H1 (cell line): Measurements from ENCODE around the gene TM9SF3. TPM values are rescaled to one million over a fixed set of nuclear protein-coding genes. Genes with fewer than 3 reads are reported as not detected.

Experiments used
- CTCF ChIA-PET: fragments of 300-600 bp; sonication (Branson Sonifier 250); formaldehyde crosslinking; loops from one replicate; lab custom pipeline; 2021; ENCODE audit not compliant: partially characterized antibody; lab: Charles Lee
- POLR2A ChIA-PET: fragments of 300-600 bp; sonication (Branson Sonifier 250); formaldehyde crosslinking; loops from one replicate; lab custom pipeline; 2021; ENCODE audit warnings: inconsistent platforms; ENCODE audit not compliant: partially characterized antibody; lab: Charles Lee
- DNase-seq, 2 experiments: peaks; one replicate each; pipeline versions ENCODE4 v3.0.0 to v3.0.0-alpha.2; 2010 to 2022; ENCODE audit warnings: low spot score in 2 of 2, low read depth in 1 of 2, mixed read lengths in 1 of 2
- FAIRE-seq: peaks from 2 replicates; lab custom pipeline; 2011; peaks lifted over from hg19 to GRCh38; lab: Jason Lieb, UNC
- H2AFZ ChIP-seq: 2 replicates; pipeline ENCODE4 v1.8.1; 2012; ENCODE audit warnings: low read length, inconsistent platforms
- H2AK5ac ChIP-seq: 2 replicates; pipeline ENCODE4 v1.6.1; 2013; ENCODE audit warnings: low read depth, low read length
- H2BK120ac ChIP-seq: replicated peaks from 2 replicates; pipeline ENCODE3; 2013; ENCODE audit warnings: low read depth, low read length, inconsistent platforms
- H2BK12ac ChIP-seq: 2 replicates; pipeline ENCODE4 v1.6.1; 2013; ENCODE audit warnings: low read depth, low read length
- H2BK15ac ChIP-seq: 2 replicates; pipeline ENCODE4 v1.6.1; 2013; ENCODE audit warnings: low read length
- H2BK20ac ChIP-seq: 2 replicates; pipeline ENCODE4 v1.6.1; 2013; ENCODE audit warnings: low read length
- H2BK5ac ChIP-seq: 2 replicates; pipeline ENCODE4 v1.6.1; 2013; ENCODE audit warnings: low read depth, low read length
- H3K14ac ChIP-seq: 2 replicates; pipeline ENCODE4 v1.6.1; 2013; ENCODE audit warnings: inconsistent platforms; ENCODE audit not compliant: insufficient read length
- H3K18ac ChIP-seq: 2 replicates; pipeline ENCODE4 v1.6.1; 2013; ENCODE audit warnings: low read length; ENCODE audit errors: extremely low read depth
- H3K23ac ChIP-seq: 2 replicates; pipeline ENCODE4 v1.6.1; 2013; ENCODE audit warnings: inconsistent platforms; ENCODE audit not compliant: insufficient read length
- H3K23me2 ChIP-seq: 2 replicates; pipeline ENCODE4 v1.6.1; 2013; ENCODE audit warnings: low read depth, low read length
- H3K27ac ChIP-seq: 2 replicates; pipeline ENCODE4 v1.6.1; 2011; ENCODE audit warnings: low read depth, low read length, inconsistent platforms
- H3K27me3 ChIP-seq, 4 experiments: replicated peaks in 1 of 4; 1 replicate in 1 of 4; 2 replicates in 3 of 4; pipeline versions ENCODE4 v1.6.1 to v1.8.1; 2011 to 2013; ENCODE audit warnings: low read length in 3 of 4, mild to moderate bottlenecking in 3 of 4, inconsistent platforms in 2 of 4, mixed read lengths in 2 of 4, moderate library complexity in 1 of 4; ENCODE audit not compliant: control insufficient read depth in 3 of 4, insufficient read depth in 3 of 4; ENCODE audit errors: extremely low read depth in 1 of 4
- H3K36me3 ChIP-seq, 4 experiments: 2 replicates each; pipeline versions ENCODE4 v1.6.1 to v1.8.1; 2011 to 2013; ENCODE audit warnings: mild to moderate bottlenecking in 4 of 4, low read length in 3 of 4, moderate library complexity in 2 of 4, control low read depth in 1 of 4, inconsistent platforms in 1 of 4; ENCODE audit not compliant: insufficient read depth in 4 of 4, control insufficient read depth in 2 of 4
- H3K4ac ChIP-seq: replicated peaks from 2 replicates; pipeline ENCODE3; 2013; ENCODE audit warnings: low read length, low read depth, mixed read lengths, inconsistent platforms; ENCODE audit not compliant: insufficient read length
- H3K4me1 ChIP-seq, 4 experiments: replicated peaks in 1 of 4; 1 replicate in 1 of 4; 2 replicates in 3 of 4; pipeline versions ENCODE4 v1.6.1 to v1.8.1; 2011 to 2013; ENCODE audit warnings: low read length in 3 of 4, inconsistent platforms in 2 of 4, mixed read lengths in 1 of 4; ENCODE audit not compliant: insufficient read depth in 4 of 4, control insufficient read depth in 3 of 4
- H3K4me2 ChIP-seq, 2 experiments: 2 replicates each; pipeline versions ENCODE4 v1.6.1 to v1.8.1; 2011 to 2013; ENCODE audit warnings: low read depth in 2 of 2, low read length in 2 of 2, control low read depth in 1 of 2, inconsistent platforms in 1 of 2, mild to moderate bottlenecking in 1 of 2; ENCODE audit not compliant: insufficient read depth in 1 of 2
- H3K4me3 ChIP-seq, 4 experiments: fragments of 200-600, 300-600 bp in 1 of 4; sonication (generic), shearing (Covaris generic), sonication (Bioruptor Twin) in 1 of 4; 2 replicates each; pipeline versions ENCODE4 v1.5.1 to v1.8.1; 2011 to 2016; ENCODE audit warnings: low read length in 4 of 4, low read depth in 3 of 4, control low read depth in 2 of 4, inconsistent platforms in 2 of 4, mild to moderate bottlenecking in 2 of 4, mixed read lengths in 1 of 4, moderate library complexity in 1 of 4; ENCODE audit not compliant: insufficient read depth in 2 of 4; ENCODE audit errors: extremely low read depth in 1 of 4
- H3K56ac ChIP-seq: replicated peaks from 2 replicates; pipeline ENCODE3; 2013; ENCODE audit warnings: low read depth, mild to moderate bottlenecking, mixed read lengths, low read length, inconsistent platforms; ENCODE audit not compliant: insufficient read length
- H3K79me1 ChIP-seq: 2 replicates; pipeline ENCODE4 v1.6.1; 2013; ENCODE audit warnings: low read depth, low read length, control low read depth
- H3K79me2 ChIP-seq, 2 experiments: 2 replicates each; pipeline versions ENCODE4 v1.6.1 to v1.8.1; 2012 to 2013; ENCODE audit warnings: low read length in 2 of 2, mild to moderate bottlenecking in 2 of 2, inconsistent platforms in 1 of 2; ENCODE audit not compliant: insufficient read depth in 2 of 2, control insufficient read depth in 1 of 2
- H3K9ac ChIP-seq, 4 experiments: replicated peaks in 1 of 4; 1 replicate in 1 of 4; 2 replicates in 3 of 4; pipeline versions ENCODE4 v1.6.1 to v1.8.1; 2011 to 2013; ENCODE audit warnings: low read depth in 3 of 4, low read length in 3 of 4, control low read depth in 2 of 4, mild to moderate bottlenecking in 2 of 4, moderate library complexity in 2 of 4, inconsistent platforms in 1 of 4; ENCODE audit errors: extremely low read depth in 1 of 4
- H3K9me3 ChIP-seq, 2 experiments: 2 replicates each; pipeline versions ENCODE4 v1.6.1 to v1.8.1; 2012 to 2013; ENCODE audit warnings: mild to moderate bottlenecking in 2 of 2, moderate library complexity in 2 of 2, control low read depth in 1 of 2, inconsistent platforms in 1 of 2, low read depth in 1 of 2, low read length in 1 of 2, mixed read lengths in 1 of 2; ENCODE audit not compliant: insufficient read depth in 2 of 2
- H4K20me1 ChIP-seq, 2 experiments: replicated peaks in 1 of 2; 2 replicates each; pipeline versions ENCODE3 to v1.8.1; 2011 to 2013; ENCODE audit warnings: inconsistent platforms in 2 of 2, low read length in 2 of 2, mild to moderate bottlenecking in 1 of 2; ENCODE audit not compliant: insufficient read depth in 2 of 2, control insufficient read depth in 1 of 2
- H4K5ac ChIP-seq: 2 replicates; pipeline ENCODE4 v1.6.1; 2013; ENCODE audit warnings: low read length, low read depth, mixed read lengths, inconsistent platforms; ENCODE audit not compliant: insufficient read length
- H4K8ac ChIP-seq: 2 replicates; pipeline ENCODE4 v1.8.0; 2013; ENCODE audit warnings: mild to moderate bottlenecking, moderate library complexity, low read length, inconsistent platforms; ENCODE audit not compliant: insufficient read depth; ENCODE audit errors: extremely low read depth
- H4K91ac ChIP-seq: replicated peaks from 2 replicates; pipeline ENCODE3; 2013; ENCODE audit warnings: low read length, mixed read lengths, inconsistent platforms; ENCODE audit not compliant: insufficient read length
- BRCA1 ChIP-seq: IDR thresholded peaks from 2 replicates; pipeline ENCODE4 v1.6.1; 2012; ENCODE audit warnings: low read depth, low read length, improper control_type of control experiment
- HDAC2 ChIP-seq, 2 experiments: fragments of 300-600 bp in 1 of 2; sonication (generic) in 1 of 2; IDR thresholded peaks; 2 replicates each; pipeline ENCODE4 v1.6.1; 2011 to 2012; ENCODE audit warnings: low read depth in 2 of 2, low read length in 2 of 2, mild to moderate bottlenecking in 2 of 2, moderate library complexity in 2 of 2, borderline replicate concordance in 1 of 2, inconsistent platforms in 1 of 2
- JUND ChIP-seq: IDR thresholded peaks from 2 replicates; pipeline ENCODE4 v1.6.1; 2011; ENCODE audit warnings: mild to moderate bottlenecking, improper control_type of control experiment, low read length
- KDM1A ChIP-seq: fragments of 200-600, 300-600 bp; sonication (generic); IDR thresholded peaks from 2 replicates; pipeline ENCODE4 v1.7.1; 2016; ENCODE audit warnings: mild to moderate bottlenecking, low read length, borderline replicate concordance
- POLR2A ChIP-seq, 2 experiments: IDR thresholded peaks; 1 replicate in 1 of 2; 2 replicates in 1 of 2; pipeline ENCODE4 v1.6.1; 2011; ENCODE audit warnings: low read depth in 2 of 2, low read length in 2 of 2, mild to moderate bottlenecking in 2 of 2; ENCODE audit errors: control extremely low read depth in 1 of 2
- POU5F1 ChIP-seq: IDR thresholded peaks from 2 replicates; pipeline ENCODE4 v1.6.1; 2011; ENCODE audit warnings: low read depth, mild to moderate bottlenecking, low read length, moderate library complexity
- SAP30 ChIP-seq: fragments of 300-600 bp; sonication (generic); IDR thresholded peaks from 2 replicates; pipeline ENCODE4 v1.7.1; 2012; ENCODE audit warnings: low read length, moderate library complexity, mild to moderate bottlenecking, inconsistent platforms; ENCODE audit not compliant: insufficient read depth, insufficient replicate concordance
- SIN3A ChIP-seq, 2 experiments: IDR thresholded peaks in 1 of 2; conservative IDR thresholded peaks in 1 of 2; 2 replicates each; pipeline ENCODE4 v1.6.1; 2011 to 2012; ENCODE audit warnings: low read length in 2 of 2, improper control_type of control experiment in 1 of 2, low read depth in 1 of 2, mild to moderate bottlenecking in 1 of 2
- SP1 ChIP-seq: IDR thresholded peaks from 2 replicates; pipeline ENCODE4 v1.6.1; 2011; ENCODE audit warnings: low read depth, low read length
- SUZ12 ChIP-seq: fragments of 200-600 bp; sonication (generic); IDR thresholded peaks from 2 replicates; pipeline ENCODE4 v1.6.1; 2012; ENCODE audit warnings: mild to moderate bottlenecking, inconsistent platforms, low read length, moderate library complexity, mixed read lengths
- WGBS, 2 experiments: shearing (Covaris generic) in 1 of 2; methylation state at CpG; one replicate each; pipeline versions ENCODE4 v1.1.6 to v1.1.7; 2013 to 2015; ENCODE audit warnings: low lambda C conversion rate in 2 of 2, mixed read lengths in 2 of 2, inconsistent platforms in 1 of 2, low coverage in 1 of 2, missing lambda C conversion rate in 1 of 2; ENCODE audit not compliant: insufficient replicate concordance in 2 of 2, insufficient coverage in 1 of 2, insufficient read length in 1 of 2; ENCODE audit errors: extremely low coverage in 1 of 2, missing lambda C conversion rate in 1 of 2; 5-methylcytosine and 5-hydroxymethylcytosine counted together
- polyA plus RNA-seq, 7 experiments: library from polyadenylated mRNA; depleted of rRNA in 3 of 7; stranded (reverse) in 5 of 7; unstranded in 2 of 7; fragments of >200 nt in 5 of 7; fragments of 200-250 nt in 2 of 7; gene quantifications; 1 replicate in 5 of 7; 2 replicates in 1 of 7; 4 replicates in 1 of 7; pipeline versions ENCODE4 v1.2.1 to v1.2.3, GENCODE V29; 2011 to 2013; ENCODE audit warnings: missing spikeins in 2 of 7, mixed read lengths in 2 of 7
- total RNA-seq: library from RNA; stranded (reverse); fragmentation: NEBNext Ultra II Directional; extraction: Animal tissue kit (Norgen Biotek cat#: 25700); gene quantifications from 2 replicates; pipeline ENCODE4 v1.2.1, GENCODE V29; 2021
- TF ChIP-seq, protein P1 (sequence below): IDR thresholded peaks from 2 replicates; pipeline ENCODE4 v1.6.1; 2012; ENCODE audit warnings: inconsistent platforms
- TF ChIP-seq, protein P2 (sequence below): IDR thresholded peaks from 2 replicates; pipeline ENCODE4 v1.6.1; 2011; ENCODE audit warnings: low read length, improper control_type of control experiment

The TM9SF3 gene
- total and polyA plus RNA-seq, 2 of the 8 experiments (the other 6 are each of a cell fraction or from before 2014, with no cell fraction given) = 123 to 127 TPM

DNA sequence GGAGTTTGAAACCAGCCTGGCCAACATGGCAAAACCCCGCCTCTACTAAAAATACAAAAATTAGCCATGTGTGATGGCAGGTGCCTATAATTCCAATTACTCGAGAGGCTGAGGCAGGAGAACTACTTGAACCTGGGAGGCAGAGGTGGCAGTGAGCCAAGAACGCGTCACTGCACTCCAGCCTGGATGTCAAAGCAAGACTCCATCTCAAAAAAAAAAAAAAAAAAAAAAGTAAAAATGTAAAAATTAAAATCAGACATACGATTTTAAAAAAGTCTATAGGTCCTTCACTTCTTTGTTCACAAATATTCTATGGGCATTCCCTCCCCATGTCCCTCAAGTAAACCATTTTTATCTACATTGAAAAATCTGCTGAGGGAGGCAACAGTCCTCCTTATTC, 38.2 kb downstream of the TM9SF3 start:
- no peak overlapping the region for H4K5ac ChIP-seq
- TF ChIP-seq SAP30 = no peak
- TF ChIP-seq, protein P1, sequence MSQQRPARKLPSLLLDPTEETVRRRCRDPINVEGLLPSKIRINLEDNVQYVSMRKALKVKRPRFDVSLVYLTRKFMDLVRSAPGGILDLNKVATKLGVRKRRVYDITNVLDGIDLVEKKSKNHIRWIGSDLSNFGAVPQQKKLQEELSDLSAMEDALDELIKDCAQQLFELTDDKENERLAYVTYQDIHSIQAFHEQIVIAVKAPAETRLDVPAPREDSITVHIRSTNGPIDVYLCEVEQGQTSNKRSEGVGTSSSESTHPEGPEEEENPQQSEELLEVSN = no peak
- TF ChIP-seq, protein P2, sequence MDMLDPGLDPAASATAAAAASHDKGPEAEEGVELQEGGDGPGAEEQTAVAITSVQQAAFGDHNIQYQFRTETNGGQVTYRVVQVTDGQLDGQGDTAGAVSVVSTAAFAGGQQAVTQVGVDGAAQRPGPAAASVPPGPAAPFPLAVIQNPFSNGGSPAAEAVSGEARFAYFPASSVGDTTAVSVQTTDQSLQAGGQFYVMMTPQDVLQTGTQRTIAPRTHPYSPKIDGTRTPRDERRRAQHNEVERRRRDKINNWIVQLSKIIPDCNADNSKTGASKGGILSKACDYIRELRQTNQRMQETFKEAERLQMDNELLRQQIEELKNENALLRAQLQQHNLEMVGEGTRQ = no peak
- TF ChIP-seq KDM1A = no peak
- TF ChIP-seq JUND = no peak
- TF ChIP-seq SUZ12 = no peak
- no peak for TF ChIP-seq HDAC2 (IDR thresholded peaks at IDR 0.05; ENCODE audit: borderline replicate concordance in 1 of 2, low read depth in 2 of 2, low read length in 2 of 2)
- TF ChIP-seq POLR2A (IDR thresholded peaks at IDR 0.05; ENCODE audit: control extremely low read depth in 1 of 2, low read depth in 2 of 2, low read length in 2 of 2) = no peak
- no peak for TF ChIP-seq BRCA1
- TF ChIP-seq SIN3A (conservative IDR thresholded peaks at IDR 0.05 in 1 of 2, IDR thresholded peaks at IDR 0.05 in 1 of 2; ENCODE audit: low read depth in 1 of 2, low read length in 2 of 2) = no peak
- TF ChIP-seq SP1 = no peak
- TF ChIP-seq POU5F1 = no peak
- no peak overlapping the region for H4K91ac ChIP-seq
- no peak overlapping the region for H4K8ac ChIP-seq
- H3K18ac ChIP-seq = no peak overlapping the region
- FAIRE-seq = no peak
- H3K23ac ChIP-seq = no peak overlapping the region
- H3K14ac ChIP-seq = no peak overlapping the region
- no peaks in the 10 kb centered on the region for H3K9me3 ChIP-seq
- H2BK5ac ChIP-seq = no peak overlapping the region
- H3K56ac ChIP-seq = no peak overlapping the region
- peaks cover 2% of the 10 kb centered on the region in 2 experiments for H4K20me1 ChIP-seq
- H2BK120ac ChIP-seq = no peak overlapping the region
- no peak overlapping the region for H2BK12ac ChIP-seq
- 96% methylated on average over 5 of the region's 5 CpGs; no CpG with 5 or more reads in 1 of the 2 experiments for WGBS, 2 experiments
- H2AK5ac ChIP-seq = no peak overlapping the region
- no peaks in the 10 kb centered on the region for H3K79me1 ChIP-seq
- no peak overlapping the region for H3K9ac ChIP-seq
- H3K4me1 ChIP-seq = no peaks in the 10 kb centered on the region
- H3K4me2 ChIP-seq = no peak overlapping the region
- POLR2A ChIA-PET = no interaction called here
- peaks cover 0 to 48% (median 17%) of the 10 kb centered on the region in 4 experiments; a peak in 6 of 8 replicates for H3K36me3 ChIP-seq
- no peaks in the 10 kb centered on the region for H3K79me2 ChIP-seq
- H3K4me3 ChIP-seq = no peak overlapping the region
- H2AFZ ChIP-seq = no peak overlapping the region
- DNase-seq = no peak
- H3K4ac ChIP-seq = no peak overlapping the region
- H3K27ac ChIP-seq = no peak overlapping the region
- CTCF ChIA-PET = no interaction called here
- H3K23me2 ChIP-seq = no peaks in the 10 kb centered on the region
- no peak overlapping the region for H2BK15ac ChIP-seq
- H3K27me3 ChIP-seq = no peaks in the 10 kb centered on the region
- no peak overlapping the region for H2BK20ac ChIP-seq
